ENCODE data around the gene AFF3. TPM values are rescaled to one million over a fixed set of nuclear protein-coding genes. Genes with fewer than 3 reads are reported as not detected.

Gene AFF3
- total RNA-seq, 4 donors from 2014 or later, result 8.5 to 77.2 (median 27.1) TPM

DNA sequence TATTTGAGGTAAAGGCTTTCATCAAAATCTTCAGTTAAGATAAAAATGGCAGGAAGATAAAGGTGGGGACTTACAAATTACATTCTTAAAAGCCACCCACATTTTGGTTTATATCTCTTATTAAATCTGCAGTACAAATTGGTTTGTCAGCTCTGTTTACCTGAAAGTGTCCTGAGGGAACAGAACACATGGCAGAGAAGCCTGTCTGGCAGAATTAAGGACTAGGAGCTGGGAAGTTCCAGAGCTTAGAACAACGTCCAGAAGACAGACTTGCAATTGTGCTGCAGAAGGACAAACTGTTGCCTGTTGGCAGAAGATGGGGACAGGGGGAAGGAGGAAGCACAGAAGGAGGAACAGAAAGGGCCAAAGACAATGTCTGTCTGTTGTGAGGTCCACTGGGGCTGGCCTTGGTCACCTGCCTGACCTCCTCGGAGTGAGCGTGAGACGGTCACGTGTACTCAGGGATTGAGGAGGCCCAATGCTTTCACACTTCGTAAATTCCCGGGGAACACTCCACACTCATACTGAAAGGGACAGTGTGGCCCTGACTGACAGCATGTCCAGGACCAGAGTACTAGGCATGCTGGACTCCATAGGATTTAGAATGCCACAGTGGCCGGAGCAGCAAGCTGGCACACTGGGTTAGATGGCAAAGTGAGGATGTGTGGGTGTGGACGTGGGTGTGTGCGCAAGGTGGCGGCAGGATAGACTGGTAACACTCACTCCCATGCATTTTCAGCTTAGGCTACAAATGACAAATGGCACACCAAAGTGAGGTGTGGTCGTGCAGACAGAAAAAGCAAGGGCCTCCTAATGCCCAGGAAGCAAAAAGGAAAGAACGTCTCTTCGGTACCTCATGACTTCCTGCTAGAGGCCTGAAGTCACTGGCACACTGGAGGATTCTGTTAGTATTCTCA, 441.6 kb downstream of the AFF3 start:
- no peaks in the 10 kb centered on the region for H3K36me3 ChIP-seq

GRCh38 chr2:99698896-99699295, 443.5 kb downstream of the AFF3 start:
- no peaks in the 10 kb centered on the region for H3K27me3 ChIP-seq
- H3K36me3 ChIP-seq, result no peaks in the 10 kb centered on the region
- no peaks in the 10 kb centered on the region for H3K9me3 ChIP-seq
- no peak overlapping the region for H3K4me3 ChIP-seq
- no peak for TF ChIP-seq CTCF (IDR thresholded peaks at IDR 0.05)
- TF ChIP-seq POLR2A (IDR thresholded peaks at IDR 0.05), result no peak
- no peak for DNase-seq
- H3K27ac ChIP-seq, result no peak overlapping the region
- H3K4me1 ChIP-seq, result no peaks in the 10 kb centered on the region
- intact Hi-C loops (cut with DNase I; ENCODE audit: low total_unique reads), result no loop called here

More for the DNA sequence above, 441.6 kb downstream of the AFF3 start:
- Histone ChIP-seq H3K27me3 (no peaks in the 10 kb centered on the region), H3K4me1 (no peaks in the 10 kb centered on the region), H3K9me3 (no peaks in the 10 kb centered on the region), H3K27ac (no peak overlapping the region), H3K4me3 (no peak overlapping the region)
- intact Hi-C loops (cut with DNase I; ENCODE audit: low total_unique reads), result no loop called here
- TF ChIP-seq POLR2A (IDR thresholded peaks at IDR 0.05) (no peak), CTCF (IDR thresholded peaks at IDR 0.05) (no peak)
- DNase-seq, result no peak

DNA sequence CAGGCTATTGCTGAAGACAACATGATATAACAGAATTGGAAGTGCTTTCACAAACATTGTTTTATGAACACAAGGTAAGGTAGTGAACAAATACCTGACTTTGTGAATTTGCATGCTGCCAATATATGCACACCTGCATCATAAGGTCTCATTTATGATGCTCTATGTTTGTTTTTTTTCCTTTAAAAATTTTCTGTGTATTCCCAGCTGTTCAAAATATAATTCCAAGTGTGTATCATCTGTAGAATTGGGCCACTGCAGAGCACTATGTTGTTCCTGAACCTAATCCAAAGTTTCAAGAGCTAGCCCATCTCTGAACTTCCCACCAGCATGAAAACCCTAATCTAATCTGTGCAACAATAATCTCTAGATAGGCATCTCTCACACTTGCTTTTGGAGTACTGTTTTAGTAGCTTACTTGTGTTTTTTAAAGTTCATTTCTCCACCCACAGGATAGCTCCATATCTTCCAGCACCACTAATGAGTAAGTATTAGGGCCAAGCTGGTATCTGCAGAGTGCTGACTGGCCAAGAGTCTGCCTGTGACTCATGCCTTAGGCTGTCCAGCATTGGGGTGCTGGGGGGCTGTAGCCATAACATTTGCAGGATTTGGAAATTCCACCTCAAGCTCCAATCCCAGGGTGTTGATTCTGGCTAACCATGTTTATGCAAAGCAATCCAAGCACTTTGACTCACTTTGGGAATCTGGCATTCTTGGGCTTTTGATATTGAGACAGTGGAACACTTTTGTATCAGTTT, 444.4 kb downstream of the AFF3 start:
- intact Hi-C loops (cut with DNase I; ENCODE audit: low total_unique reads), result no loop called here
- Histone ChIP-seq H3K36me3 (no peaks in the 10 kb centered on the region), H3K4me3 (no peak overlapping the region), H3K9me3 (no peaks in the 10 kb centered on the region), H3K27ac (no peak overlapping the region), H3K27me3 (no peaks in the 10 kb centered on the region), H3K4me1 (no peaks in the 10 kb centered on the region)
- TF ChIP-seq POLR2A (IDR thresholded peaks at IDR 0.05) (no peak), CTCF (IDR thresholded peaks at IDR 0.05) (no peak)
- no peak for DNase-seq

- no peak for DNase-seq
- no peaks in the 10 kb centered on the region for H3K4me1 ChIP-seq
- no peaks in the 10 kb centered on the region for H3K9me3 ChIP-seq
- H3K36me3 ChIP-seq, result no peaks in the 10 kb centered on the region
- intact Hi-C loops (cut with DNase I; ENCODE audit: low total_unique reads), result no loop called here
- H3K27me3 ChIP-seq, result no peaks in the 10 kb centered on the region
- H3K27ac ChIP-seq, result no peak overlapping the region
- no peak for TF ChIP-seq CTCF (IDR thresholded peaks at IDR 0.05)
- no peak for TF ChIP-seq POLR2A (IDR thresholded peaks at IDR 0.05)
- no peak overlapping the region for H3K4me3 ChIP-seq
Measured at GRCh38 chr2:99695944-99696253, 446.5 kb downstream of the AFF3 start.

Measured in uterus (tissue), 4 donors.